Fibroblast of gingiva (primary cell): ENCODE measurements around the gene C1orf198.

ENCODE experiments used
- DNase-seq: peaks from one replicate; pipeline ENCODE4 v3.0.0-alpha.2; 2011; ENCODE audit warnings: low read depth

C1orf198 gene

GRCh38 chr1:230867903-230868735 lies at the start of gene C1orf198:
TSS of gene C1orf198 (minus strand) at chr1:230868521. CDS start at chr1:230868512, 9 bp downstream.
- peak; percentile 39 for DNase-seq

GRCh38 chr1:230917284-230918135 lies 49.2 kb upstream of the C1orf198 start:
- peak; percentile 54 for DNase-seq

GRCh38 chr1:230916587-230917283 lies 48.4 kb upstream of the C1orf198 start:
- DNase-seq = no peak

- no peak for DNase-seq
These were observed 46.8 kb upstream of the C1orf198 start for GRCh38 chr1:230915078-230915477.

- DNase-seq = peak; percentile 43
These were observed 45.2 kb upstream of the C1orf198 start for GRCh38 chr1:230913496-230913895.

- no peak for DNase-seq
These were observed 42.4 kb upstream of the C1orf198 start for GRCh38 chr1:230910755-230911117.

- no peak for DNase-seq
These were observed 41.8 kb upstream of the C1orf198 start for GRCh38 chr1:230909974-230910754.

- DNase-seq = peak; percentile 45
These were observed 39.3 kb upstream of the C1orf198 start for GRCh38 chr1:230907472-230908205.

GRCh38 chr1:230906226-230906625 lies 37.9 kb upstream of the C1orf198 start:
- DNase-seq = no peak

GRCh38 chr1:230905733-230906132 lies 37.4 kb upstream of the C1orf198 start:
- DNase-seq = no peak

GRCh38 chr1:230902349-230902923 lies 34.1 kb upstream of the C1orf198 start:
- no peak for DNase-seq

GRCh38 chr1:230901671-230902070 lies 33.4 kb upstream of the C1orf198 start:
- no peak for DNase-seq

- DNase-seq = no peak
These were observed 32.7 kb upstream of the C1orf198 start for GRCh38 chr1:230900984-230901383.

GRCh38 chr1:230899841-230900251 lies 31.5 kb upstream of the C1orf198 start:
- DNase-seq = peak; percentile 32

- no peak for DNase-seq
These were observed 30.4 kb upstream of the C1orf198 start for GRCh38 chr1:230898748-230899147.

- DNase-seq = no peak
These were observed 29.8 kb upstream of the C1orf198 start for GRCh38 chr1:230898144-230898543.

- DNase-seq = no peak
These were observed 28.5 kb upstream of the C1orf198 start for GRCh38 chr1:230896779-230897178.

GRCh38 chr1:230895452-230895851 lies 27.1 kb upstream of the C1orf198 start:
- no peak for DNase-seq

- DNase-seq = no peak
These were observed 26.3 kb upstream of the C1orf198 start for GRCh38 chr1:230894664-230895063.

GRCh38 chr1:230894032-230894431 lies 25.7 kb upstream of the C1orf198 start:
- DNase-seq = no peak
